ENCODE results near the gene KNG1.
"Not testable (repeated sequence)": the region's sequence is repeated elsewhere in the genome, so short reads cannot be mapped to it uniquely, and the experiment has no call there.

Gene KNG1

DNA sequence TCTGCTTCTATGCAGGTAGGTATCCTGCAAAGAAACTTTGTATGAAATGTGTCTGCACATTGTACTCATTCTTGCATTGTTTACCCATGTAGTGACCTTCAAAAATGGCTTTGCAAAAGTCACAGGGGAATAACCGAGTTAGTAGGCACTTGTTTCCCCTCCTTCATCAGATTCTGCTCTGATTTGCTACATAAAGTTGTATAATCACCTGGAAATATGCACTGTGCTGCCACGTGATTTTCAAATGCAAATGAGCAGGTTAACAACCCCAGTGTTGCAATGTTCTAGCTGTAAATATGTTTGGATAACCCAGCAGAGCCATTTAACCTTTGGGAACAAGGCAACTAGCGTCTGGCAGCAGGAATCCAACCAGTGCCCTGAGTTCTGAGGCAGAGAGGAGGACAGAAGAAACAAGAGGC is at the start of gene KNG1:
KNG1 (plus strand) TSS at position 321 of the 419 bp plus-strand sequence. CDS start 184 bp downstream, outside the sequence.
- DNase-seq (ENCODE audit: low read depth) = no peak

GRCh38 chr3:186668426-186668825 is 48.7 kb upstream of the KNG1 start:
- no peak for DNase-seq (ENCODE audit: low read depth)

DNA sequence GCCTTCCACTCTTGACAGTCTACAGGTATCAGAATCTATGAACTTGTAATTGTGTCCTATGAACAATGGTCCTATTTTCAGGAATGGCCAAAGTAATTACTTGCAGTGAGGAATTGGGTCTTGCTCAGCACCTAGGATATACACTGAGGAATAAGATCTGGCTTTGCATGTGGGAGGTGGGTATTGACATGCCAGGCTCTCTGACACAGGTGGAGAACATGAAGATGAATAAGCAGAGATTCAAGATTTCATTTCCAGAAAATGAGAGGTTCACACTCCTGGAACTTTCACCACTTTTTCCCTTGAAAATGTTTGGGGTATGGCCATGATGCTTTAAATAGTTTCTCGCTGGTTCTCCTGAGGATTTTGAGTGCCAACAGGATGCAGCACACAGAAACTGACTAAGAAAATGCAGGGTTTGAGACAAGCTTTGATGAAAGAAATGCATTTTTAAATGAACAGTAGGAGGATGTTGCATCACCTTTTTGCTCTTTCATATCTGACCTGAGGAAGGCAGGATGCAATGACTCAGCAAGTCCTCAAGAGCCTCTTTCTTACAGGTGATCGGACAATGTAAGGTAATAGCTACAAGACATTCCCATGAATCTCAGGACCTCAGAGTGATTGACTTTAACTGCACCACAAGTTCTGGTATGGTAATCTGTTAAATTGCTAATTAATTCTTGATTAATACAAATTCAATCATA is 47.6 kb upstream of the KNG1 start:
- no peak for DNase-seq (ENCODE audit: low read depth)

GRCh38 chr3:186670155-186670554 is 47.0 kb upstream of the KNG1 start:
- no peak for DNase-seq (ENCODE audit: low read depth)

DNA sequence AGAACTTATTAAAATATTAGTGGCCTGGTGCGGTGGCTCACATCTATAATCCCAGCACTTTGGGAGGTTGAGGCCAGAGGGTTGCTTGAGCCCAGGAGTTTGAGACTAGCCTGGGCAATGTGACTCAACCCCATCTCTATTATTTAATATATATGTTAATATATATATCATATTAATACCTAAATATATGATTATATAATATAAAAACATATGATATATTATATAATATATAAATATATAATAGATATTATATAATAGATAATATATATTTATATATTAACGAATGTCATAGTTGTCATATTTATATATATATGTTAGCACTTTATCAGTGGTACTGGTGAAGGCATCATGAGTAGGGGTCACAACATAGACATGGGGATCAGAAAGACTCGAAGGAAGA is 46.1 kb upstream of the KNG1 start:
- no peak for DNase-seq (ENCODE audit: low read depth)

- DNase-seq (ENCODE audit: low read depth) = no peak
Measured at GRCh38 chr3:186678604-186679003, 38.6 kb upstream of the KNG1 start.

- DNase-seq (ENCODE audit: low read depth) = no peak
Measured at GRCh38 chr3:186679151-186679550, 38.0 kb upstream of the KNG1 start.

DNA sequence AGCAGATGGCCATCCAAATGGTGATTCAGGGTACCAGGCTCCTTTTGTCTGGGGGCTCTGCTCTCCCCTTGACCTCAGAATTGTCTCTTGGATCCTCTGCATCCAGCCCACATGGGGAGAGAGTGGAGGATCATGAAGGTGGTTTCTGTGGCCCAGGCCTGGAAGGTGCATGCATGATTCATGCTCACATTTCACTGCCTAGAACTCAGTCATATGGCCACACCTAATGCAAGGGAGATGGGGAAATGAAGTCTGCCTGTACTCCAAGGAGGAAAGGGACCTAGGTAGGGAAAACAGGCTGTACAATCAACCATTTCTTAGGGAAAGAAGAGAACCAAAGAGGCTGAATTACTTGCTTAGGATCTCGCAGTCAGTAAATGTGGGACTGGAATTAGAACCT is 36.3 kb upstream of the KNG1 start:
- DNase-seq (ENCODE audit: low read depth) = no peak

DNA sequence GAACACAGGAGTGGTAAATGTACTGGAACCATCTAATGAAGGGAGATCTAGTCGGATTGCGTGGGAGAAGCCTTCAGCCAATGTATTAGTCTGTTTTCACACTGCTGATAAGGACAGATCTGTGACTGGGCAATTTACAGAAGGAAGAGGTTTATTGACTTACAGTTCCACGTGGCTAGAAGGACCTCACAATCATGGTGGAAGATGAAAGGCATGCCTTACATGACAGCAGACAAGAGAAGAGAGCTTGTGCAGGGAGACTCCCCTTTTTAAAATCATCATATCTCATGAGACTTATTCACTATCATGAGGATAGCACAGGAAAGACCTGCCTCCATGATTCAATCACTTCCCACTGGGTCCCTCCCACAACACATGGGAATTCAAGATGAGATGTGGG is 34.3 kb upstream of the KNG1 start:
- DNase-seq (ENCODE audit: low read depth) = no peak

DNA sequence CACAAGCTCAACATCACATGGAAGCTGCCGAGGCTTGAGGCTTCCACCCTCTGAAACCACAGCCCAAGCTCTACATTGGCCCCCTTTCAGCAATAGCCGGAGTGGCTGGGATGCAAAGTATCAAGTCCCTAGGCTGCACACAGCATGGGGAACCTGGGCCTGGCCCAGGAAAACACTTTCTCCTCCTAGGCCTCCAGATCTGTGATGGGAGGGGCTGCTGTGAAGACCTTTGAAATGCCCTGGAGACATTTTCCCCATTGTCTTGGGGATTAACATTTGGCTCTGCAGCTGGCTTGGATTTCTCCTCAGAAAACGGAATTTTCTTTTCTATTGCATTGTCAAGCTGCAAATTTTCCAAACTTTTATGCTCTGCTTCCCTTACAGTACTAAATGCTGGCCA is 33.2 kb upstream of the KNG1 start:
- no peak for DNase-seq (ENCODE audit: low read depth)

DNA sequence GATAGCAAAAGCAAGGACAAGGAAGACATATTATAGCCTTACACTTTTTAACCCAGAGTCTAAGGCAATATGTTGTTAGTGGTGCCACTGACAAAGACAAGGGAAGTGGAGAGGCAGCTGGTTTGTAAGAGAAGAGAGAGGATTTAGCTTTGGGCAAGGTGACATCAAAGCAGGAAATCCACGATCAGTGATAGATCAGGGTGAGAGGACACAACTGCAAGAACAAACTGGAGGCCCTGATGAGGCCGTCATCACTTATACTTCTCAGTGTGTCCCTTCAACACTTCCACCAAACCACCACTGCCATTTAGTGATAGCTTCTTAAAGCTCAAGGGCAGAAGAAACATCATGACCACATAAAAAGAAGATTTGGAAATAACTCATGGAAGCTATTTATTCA is 30.7 kb upstream of the KNG1 start:
- DNase-seq (ENCODE audit: low read depth) = not testable (repeated sequence)

GRCh38 chr3:186687120-186687651 is 30.0 kb upstream of the KNG1 start:
- DNase-seq (ENCODE audit: low read depth) = no peak

DNA sequence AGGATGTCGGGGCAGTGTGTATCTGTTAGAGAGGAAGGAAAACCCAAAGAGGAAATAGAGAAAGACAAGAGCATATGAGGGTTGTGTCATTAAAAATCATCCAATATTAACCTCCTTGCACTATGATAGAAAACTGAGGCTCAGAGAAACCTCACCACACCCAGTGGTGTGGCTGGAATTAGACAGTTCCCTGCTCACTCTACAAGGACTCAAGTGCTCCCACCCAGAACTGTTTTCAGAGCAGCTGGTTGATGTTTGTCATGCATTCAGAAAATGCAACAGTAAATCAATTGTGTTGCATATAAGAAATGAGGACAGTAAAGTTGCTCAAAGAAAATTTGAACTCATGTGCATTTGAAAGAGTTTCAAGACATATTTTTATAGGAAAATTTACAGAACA is 26.9 kb upstream of the KNG1 start:
- DNase-seq (ENCODE audit: low read depth) = not testable (repeated sequence)

DNA sequence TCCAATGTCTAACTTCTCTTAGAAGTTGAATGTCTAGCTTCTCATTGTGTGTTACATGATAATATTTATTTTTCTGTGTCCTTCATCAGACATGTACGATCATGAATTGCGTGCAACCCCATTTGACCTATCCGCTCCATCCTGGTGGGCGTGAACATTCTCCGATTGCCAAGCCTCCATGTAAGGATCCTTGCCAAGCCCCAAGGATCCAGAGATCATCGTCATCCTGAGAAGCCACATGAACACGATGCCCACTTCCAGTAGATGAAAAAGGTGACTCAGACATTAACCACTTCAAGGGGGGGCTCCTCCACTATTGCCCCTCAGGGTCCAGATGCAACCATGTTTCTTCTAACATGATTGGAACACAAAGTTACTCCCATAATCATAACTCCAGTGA is 25.5 kb upstream of the KNG1 start:
- DNase-seq (ENCODE audit: low read depth) = no peak

- DNase-seq (ENCODE audit: low read depth) = no peak
Measured at GRCh38 chr3:186693843-186694242, 23.3 kb upstream of the KNG1 start.

- DNase-seq (ENCODE audit: low read depth) = no peak
Measured at GRCh38 chr3:186694288-186695032, 22.7 kb upstream of the KNG1 start.

DNA sequence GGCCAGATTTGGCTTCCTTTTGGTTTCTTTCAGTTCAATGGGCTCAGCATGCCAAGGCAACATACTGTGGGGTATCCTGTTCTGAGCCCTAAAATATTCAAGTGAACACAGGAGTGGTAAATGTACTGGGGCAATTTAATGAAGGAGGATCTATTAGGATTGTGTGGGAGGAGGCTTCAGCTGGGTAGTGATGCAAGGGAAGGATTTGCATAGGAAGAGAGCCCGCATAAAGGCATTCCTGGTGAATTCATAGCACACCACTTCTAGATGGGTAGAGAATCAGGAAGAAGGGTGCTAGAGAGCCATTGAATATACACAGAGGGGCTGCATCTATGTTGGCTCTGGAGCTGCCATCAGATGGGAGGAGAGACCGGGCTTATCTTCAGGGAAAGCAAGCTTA is 20.6 kb upstream of the KNG1 start:
- no peak for DNase-seq (ENCODE audit: low read depth)

GRCh38 chr3:186697510-186697909 is 19.6 kb upstream of the KNG1 start:
- DNase-seq (ENCODE audit: low read depth) = no peak

DNA sequence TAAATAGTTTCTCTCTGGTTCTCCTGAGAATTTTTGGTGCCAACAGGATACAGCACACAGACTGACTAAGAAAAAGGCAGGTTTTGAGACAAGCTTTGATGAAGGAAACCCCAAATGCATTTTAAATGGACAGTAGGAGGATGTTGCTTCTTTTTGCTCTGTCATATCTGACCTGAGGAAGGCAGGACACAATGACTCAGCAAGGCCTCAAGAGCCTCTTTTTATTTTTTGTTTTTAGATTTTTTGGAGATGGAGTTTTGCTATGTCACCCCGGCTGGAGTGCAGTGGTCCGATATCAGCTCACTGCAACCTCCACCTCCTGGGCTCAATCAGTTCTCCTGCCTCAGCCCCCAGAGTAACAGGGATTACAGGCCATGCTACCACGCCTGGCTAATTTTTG is 16.9 kb upstream of the KNG1 start:
- no peak for DNase-seq (ENCODE audit: low read depth)

GRCh38 chr3:186702451-186702850 is 14.7 kb upstream of the KNG1 start:
- not testable (repeated sequence) for DNase-seq (ENCODE audit: low read depth)

GRCh38 chr3:186705882-186706780 is 11.0 kb upstream of the KNG1 start:
- no peak for DNase-seq (ENCODE audit: low read depth)

- no peak for DNase-seq (ENCODE audit: low read depth)
Measured at GRCh38 chr3:186708983-186709679, 8.0 kb upstream of the KNG1 start.
